Spleen (tissue), 11 donors: ENCODE results near the gene ITPR2. TPM values are rescaled to one million over a fixed set of nuclear protein-coding genes. Genes with fewer than 3 reads are reported as not detected.

Experiments used
- DNase-seq: peaks from one replicate; pipeline ENCODE4 v3.0.0-alpha.2; 2020
- H3K27ac ChIP-seq, 8 donors: fragments of 200-600 bp; sonication (generic) in 7 of 8; 1 replicate in 4 of 8; 2 replicates in 4 of 8; pipeline versions ENCODE4 v1.5.0 to v1.8.0; 2016 to 2021; ENCODE audit warnings: inconsistent platforms in 4 of 8, mild to moderate bottlenecking in 4 of 8, moderate library complexity in 1 of 8
- H3K27me3 ChIP-seq, 7 donors: fragments of 200-600 bp; sonication (generic) in 6 of 7; replicated peaks in 1 of 7; 1 replicate in 4 of 7; 2 replicates in 3 of 7; pipeline versions ENCODE4 v1.5.0 to v1.8.0; 2016 to 2021; ENCODE audit warnings: inconsistent platforms in 3 of 7, mild to moderate bottlenecking in 1 of 7
- H3K36me3 ChIP-seq, 6 donors: fragments of 200-600 bp; sonication (generic) in 5 of 6; 1 replicate in 4 of 6; 2 replicates in 2 of 6; pipeline versions ENCODE4 v1.5.0 to v1.8.0; 2016 to 2021; ENCODE audit warnings: inconsistent platforms in 2 of 6
- H3K4me1 ChIP-seq, 6 donors: fragments of 200-600 bp; sonication (generic) in 5 of 6; 1 replicate in 3 of 6; 2 replicates in 3 of 6; pipeline versions ENCODE4 v1.5.0 to v1.8.0; 2016 to 2021; ENCODE audit warnings: inconsistent platforms in 3 of 6
- H3K4me3 ChIP-seq, 8 donors: fragments of 200-600 bp; sonication (generic) in 7 of 8; 1 replicate in 4 of 8; 2 replicates in 4 of 8; pipeline versions ENCODE4 v1.5.0 to v1.8.0; 2016 to 2021; ENCODE audit warnings: inconsistent platforms in 4 of 8, mild to moderate bottlenecking in 4 of 8, moderate library complexity in 2 of 8
- H3K9me3 ChIP-seq, 8 donors: fragments of 200-600 bp; sonication (generic) in 7 of 8; 1 replicate in 4 of 8; 2 replicates in 4 of 8; pipeline versions ENCODE4 v1.5.0 to v1.8.0; 2016 to 2021; ENCODE audit warnings: inconsistent platforms in 4 of 8
- POLR2A ChIP-seq, 3 donors: fragments of 450-650 bp; IDR thresholded peaks; one replicate each; pipeline ENCODE4 v1.5.1; 2017; ENCODE audit warnings: antibody characterized with exemption in 3 of 3, mild to moderate bottlenecking in 1 of 3
- POLR2AphosphoS5 ChIP-seq, 3 donors: sonication (generic); formaldehyde crosslinking; IDR thresholded peaks; one replicate each; pipeline ENCODE4 v1.5.1; 2017; ENCODE audit warnings: antibody characterized with exemption in 3 of 3
- WGBS, 5 donors: extraction: QIAGEN DNeasy Blood & Tissue Kit in 3 of 5; methylation state at CpG; one replicate each; pipeline versions ENCODE4 v1.1.5 to v1.1.7; 2013 to 2018; 5-methylcytosine and 5-hydroxymethylcytosine counted together
- intact Hi-C: fragments of 100-400 bp; cut with DNase I; formaldehyde crosslinking; loops from one replicate; pipeline ENCODE4 v1.15.0; 2023; ENCODE audit warnings: low total_unique reads
- polyA plus RNA-seq, 3 donors: library from polyadenylated mRNA; stranded (reverse); fragments of 200-250 nt; gene quantifications; one replicate each; pipeline ENCODE4 v1.2.1, GENCODE V29; 2013
- total RNA-seq, 7 donors: library from RNA; depleted of rRNA in 3 of 7; stranded (reverse); fragments of >200 nt in 3 of 7; fragmentation: NEBNext Ultra II Directional in 4 of 7; extraction: Animal tissue kit (Norgen Biotek cat#: 25700) in 4 of 7; gene quantifications; one replicate each; pipeline versions ENCODE4 v1.1.0 to v1.2.1, GENCODE V29; 2016 to 2021
- TF ChIP-seq, protein P1 (sequence below), 11 experiments: fragments of 200-600 bp in 7 of 11; fragments of 450-650 bp in 4 of 11; sonication (generic) in 4 of 11; IDR thresholded peaks in 8 of 11; conservative IDR thresholded peaks in 3 of 11; 1 replicate in 7 of 11; 2 replicates in 4 of 11; pipeline versions ENCODE4 v1.4.0 to v1.8.0; 2016 to 2021; ENCODE audit warnings: antibody characterized with exemption in 11 of 11, inconsistent platforms in 4 of 11, mild to moderate bottlenecking in 1 of 11
- donor health status: healthy with polysubstance abuse.
- donor health status: DM: no; HTN: no; CAD: no; lungs with moderate emphysema.
- donor health status: DM: no; HTN: no; CAD: no.
- donor health status: Bipolar disorder and iron deficiency.
- donor health status: healthy.
- donor health status: DM: no; HTN: no; CAD: no.
- donor health status: DM: yes; HTN: yes; CAD: no.

ITPR2 gene
- total and polyA plus RNA-seq, 10 donors = 3.2 to 105 (median 60.4) TPM

DNA sequence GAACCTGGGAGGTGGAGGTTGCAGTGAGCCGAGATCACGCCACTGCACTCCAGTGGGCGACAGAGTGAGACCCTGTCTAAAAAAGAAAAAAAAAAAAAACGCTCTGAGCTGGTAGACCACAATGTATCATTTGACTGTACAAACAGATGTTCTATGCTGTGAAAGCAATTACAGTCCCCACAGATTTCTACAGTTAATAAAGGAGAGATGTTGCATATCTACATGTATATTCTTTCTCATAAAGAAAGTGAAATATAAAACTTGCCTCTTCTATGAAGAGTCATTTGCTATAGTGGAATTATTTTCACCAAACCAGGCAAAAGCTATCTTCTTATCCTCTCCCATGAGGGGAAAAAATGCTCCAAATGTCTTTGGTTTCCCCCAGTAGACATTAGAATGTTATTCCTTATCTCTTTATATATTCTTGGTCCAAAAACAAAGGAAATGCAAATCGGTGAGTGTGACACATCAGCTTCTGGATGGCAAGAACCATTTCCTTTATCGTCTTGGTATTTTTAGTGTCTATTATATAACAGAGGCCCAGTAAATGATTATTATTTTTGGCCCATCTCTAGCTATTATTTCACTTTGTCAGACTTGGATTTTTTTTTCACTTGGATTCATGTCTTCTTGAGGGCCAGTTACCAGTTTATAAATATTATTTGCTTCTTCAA is 407.3 kb downstream of the ITPR2 start:
- H3K27me3 ChIP-seq = no peaks in the 10 kb centered on the region
- peaks cover 0 to 14% (median 0%) of the 10 kb centered on the region in 6 donors for H3K36me3 ChIP-seq
- TF ChIP-seq, protein P1, sequence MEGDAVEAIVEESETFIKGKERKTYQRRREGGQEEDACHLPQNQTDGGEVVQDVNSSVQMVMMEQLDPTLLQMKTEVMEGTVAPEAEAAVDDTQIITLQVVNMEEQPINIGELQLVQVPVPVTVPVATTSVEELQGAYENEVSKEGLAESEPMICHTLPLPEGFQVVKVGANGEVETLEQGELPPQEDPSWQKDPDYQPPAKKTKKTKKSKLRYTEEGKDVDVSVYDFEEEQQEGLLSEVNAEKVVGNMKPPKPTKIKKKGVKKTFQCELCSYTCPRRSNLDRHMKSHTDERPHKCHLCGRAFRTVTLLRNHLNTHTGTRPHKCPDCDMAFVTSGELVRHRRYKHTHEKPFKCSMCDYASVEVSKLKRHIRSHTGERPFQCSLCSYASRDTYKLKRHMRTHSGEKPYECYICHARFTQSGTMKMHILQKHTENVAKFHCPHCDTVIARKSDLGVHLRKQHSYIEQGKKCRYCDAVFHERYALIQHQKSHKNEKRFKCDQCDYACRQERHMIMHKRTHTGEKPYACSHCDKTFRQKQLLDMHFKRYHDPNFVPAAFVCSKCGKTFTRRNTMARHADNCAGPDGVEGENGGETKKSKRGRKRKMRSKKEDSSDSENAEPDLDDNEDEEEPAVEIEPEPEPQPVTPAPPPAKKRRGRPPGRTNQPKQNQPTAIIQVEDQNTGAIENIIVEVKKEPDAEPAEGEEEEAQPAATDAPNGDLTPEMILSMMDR (IDR thresholded peaks at IDR 0.05 in 8 of 11, conservative IDR thresholded peaks at IDR 0.05 in 3 of 11) = no peak
- TF ChIP-seq POLR2A (IDR thresholded peaks at IDR 0.05) (no peak), POLR2AphosphoS5 (IDR thresholded peaks at IDR 0.05) (no peak)
- DNase-seq = no peak
- 65 to 80% (median 70%) methylated on average over 6 of the region's 6 CpGs for WGBS, 5 donors
- intact Hi-C loops = no loop called here
- no peak overlapping the region for H3K27ac ChIP-seq
- H3K4me3 ChIP-seq = no peak overlapping the region
- no peaks in the 10 kb centered on the region for H3K9me3 ChIP-seq
- no peaks in the 10 kb centered on the region for H3K4me1 ChIP-seq

DNA sequence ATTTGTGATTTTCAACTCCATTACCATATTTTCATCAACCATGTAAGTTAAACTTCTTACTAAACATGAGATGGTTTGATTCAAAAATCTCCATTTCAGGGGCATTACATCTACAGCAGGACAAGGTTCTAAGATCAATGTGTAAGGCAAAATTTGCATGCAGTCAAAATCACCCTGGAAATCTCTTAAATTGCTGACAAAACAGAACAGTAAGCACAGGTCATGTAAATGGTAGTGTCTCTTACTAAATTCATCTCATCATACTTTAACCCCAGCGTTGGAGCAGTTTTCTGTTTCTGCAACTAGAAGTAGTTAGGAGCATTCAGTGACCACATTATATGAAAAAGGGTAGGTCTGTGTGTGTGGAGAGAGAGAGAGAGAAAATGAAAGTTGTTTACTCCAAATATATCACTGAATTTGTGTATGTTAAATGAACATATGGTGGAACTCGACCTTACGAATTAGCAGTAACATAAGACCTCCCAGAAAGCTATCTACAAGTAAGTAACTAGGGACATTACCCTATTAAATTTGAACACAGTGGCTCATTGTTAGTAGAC is 410.1 kb downstream of the ITPR2 start:
- WGBS, 5 donors = 62 to 83% (median 75%) methylated on average over 3 of the region's 3 CpGs
- no peak for DNase-seq
- H3K9me3 ChIP-seq = peaks cover 0 to 2% (median 0%) of the 10 kb centered on the region in 8 donors

GRCh38 chr12:26416550-26416949 is 416.4 kb downstream of the ITPR2 start:
- Histone ChIP-seq H3K27me3 (no peaks in the 10 kb centered on the region), H3K36me3 (peaks cover 0 to 52% (median 2%) of the 10 kb centered on the region in 6 donors), H3K4me3 (no peak overlapping the region), H3K4me1 (no peaks in the 10 kb centered on the region), H3K9me3 (peaks cover 0 to 6% (median 0%) of the 10 kb centered on the region in 8 donors), H3K27ac (no peak overlapping the region)
- TF ChIP-seq POLR2A (IDR thresholded peaks at IDR 0.05) (no peak), POLR2AphosphoS5 (IDR thresholded peaks at IDR 0.05) (no peak)
- TF ChIP-seq, protein P1 (IDR thresholded peaks at IDR 0.05 in 8 of 11, conservative IDR thresholded peaks at IDR 0.05 in 3 of 11) = no peak
- intact Hi-C loops = no loop called here
- WGBS, 5 donors = 92 to 95% (median 93%) methylated on average over 3 of the region's 3 CpGs
- no peak for DNase-seq

More for the DNA sequence above, 410.1 kb downstream of the ITPR2 start:
- intact Hi-C loops = no loop called here
- Histone ChIP-seq H3K27ac (no peak overlapping the region), H3K27me3 (no peaks in the 10 kb centered on the region), H3K4me3 (no peak overlapping the region), H3K36me3 (peaks cover 0 to 26% (median 3%) of the 10 kb centered on the region in 6 donors), H3K4me1 (no peaks in the 10 kb centered on the region)
- TF ChIP-seq POLR2A (IDR thresholded peaks at IDR 0.05) (no peak), POLR2AphosphoS5 (IDR thresholded peaks at IDR 0.05) (no peak)
- TF ChIP-seq, protein P1 (IDR thresholded peaks at IDR 0.05 in 8 of 11, conservative IDR thresholded peaks at IDR 0.05 in 3 of 11) = no peak

DNA sequence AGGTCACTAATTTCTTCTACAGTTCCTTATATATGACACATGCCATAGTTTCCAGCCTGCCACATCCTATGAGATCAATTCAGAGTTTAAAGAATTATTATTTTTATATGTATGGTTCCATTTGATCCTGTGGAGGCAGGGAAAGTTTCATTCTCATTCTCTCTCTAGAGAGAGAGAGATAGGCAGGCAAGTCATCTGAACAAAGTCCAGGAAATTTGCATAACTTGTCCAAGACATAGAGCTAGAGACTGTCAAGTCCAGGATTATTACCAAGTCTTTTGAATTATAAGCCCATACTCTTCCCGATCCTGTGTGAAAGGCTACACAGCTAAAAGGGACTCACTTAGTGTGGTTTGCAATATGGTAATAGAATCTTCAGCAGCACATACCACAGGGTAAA is 422.3 kb downstream of the ITPR2 start:
- TF ChIP-seq POLR2A (IDR thresholded peaks at IDR 0.05) (no peak), POLR2AphosphoS5 (IDR thresholded peaks at IDR 0.05) (no peak)
- TF ChIP-seq, protein P1 (IDR thresholded peaks at IDR 0.05 in 8 of 11, conservative IDR thresholded peaks at IDR 0.05 in 3 of 11) = no peak
- no peak for DNase-seq
- Histone ChIP-seq H3K27me3 (no peaks in the 10 kb centered on the region), H3K4me3 (no peak overlapping the region), H3K27ac (no peak overlapping the region), H3K4me1 (no peaks in the 10 kb centered on the region), H3K9me3 (no peaks in the 10 kb centered on the region), H3K36me3 (peaks cover 0 to 68% (median 12%) of the 10 kb centered on the region in 6 donors)
- 88 to 100% (median 97%) methylated on average over 1 of the region's 1 CpG for WGBS, 5 donors
- intact Hi-C loops = no loop called here
